Body of pancreas (tissue), 4 donors: ENCODE measurements around the gene INSYN2B.

Experiments used
- POLR2A ChIP-seq, 3 donors: fragments of 450-650 bp; IDR thresholded peaks; one replicate each; pipeline ENCODE4 v1.6.1; 2016; ENCODE audit warnings: antibody characterized with exemption in 3 of 3, mild to moderate bottlenecking in 2 of 3
- TF ChIP-seq, protein P1 (sequence below), 7 experiments: fragments of 450-650 bp in 4 of 7; fragments of 200-600 bp in 3 of 7; sonication (generic) in 3 of 7; IDR thresholded peaks; one replicate each; pipeline ENCODE4 v1.5.1; 2016 to 2019; ENCODE audit warnings: antibody characterized with exemption in 7 of 7

DNA sequence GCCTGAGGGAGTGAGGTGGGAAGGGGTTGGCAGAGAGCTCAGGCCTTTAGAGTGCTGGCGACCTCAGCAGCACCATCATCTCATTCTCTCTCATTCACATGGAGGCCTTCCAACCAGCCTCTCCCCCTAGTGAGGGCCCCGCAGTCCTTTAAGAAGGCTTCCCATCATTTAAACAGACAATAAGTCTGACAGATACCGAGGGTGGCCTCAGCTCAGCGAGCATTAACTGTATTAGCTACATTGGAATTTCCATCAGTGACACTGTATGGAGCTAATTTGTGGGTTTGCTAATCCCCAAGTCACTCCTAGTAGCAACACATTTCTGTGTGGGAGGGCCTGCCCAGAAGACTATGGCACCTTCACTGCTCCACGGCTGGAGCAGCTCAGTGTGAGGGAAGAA lies 75.8 kb downstream of the INSYN2B start:
- TF ChIP-seq, protein P1, sequence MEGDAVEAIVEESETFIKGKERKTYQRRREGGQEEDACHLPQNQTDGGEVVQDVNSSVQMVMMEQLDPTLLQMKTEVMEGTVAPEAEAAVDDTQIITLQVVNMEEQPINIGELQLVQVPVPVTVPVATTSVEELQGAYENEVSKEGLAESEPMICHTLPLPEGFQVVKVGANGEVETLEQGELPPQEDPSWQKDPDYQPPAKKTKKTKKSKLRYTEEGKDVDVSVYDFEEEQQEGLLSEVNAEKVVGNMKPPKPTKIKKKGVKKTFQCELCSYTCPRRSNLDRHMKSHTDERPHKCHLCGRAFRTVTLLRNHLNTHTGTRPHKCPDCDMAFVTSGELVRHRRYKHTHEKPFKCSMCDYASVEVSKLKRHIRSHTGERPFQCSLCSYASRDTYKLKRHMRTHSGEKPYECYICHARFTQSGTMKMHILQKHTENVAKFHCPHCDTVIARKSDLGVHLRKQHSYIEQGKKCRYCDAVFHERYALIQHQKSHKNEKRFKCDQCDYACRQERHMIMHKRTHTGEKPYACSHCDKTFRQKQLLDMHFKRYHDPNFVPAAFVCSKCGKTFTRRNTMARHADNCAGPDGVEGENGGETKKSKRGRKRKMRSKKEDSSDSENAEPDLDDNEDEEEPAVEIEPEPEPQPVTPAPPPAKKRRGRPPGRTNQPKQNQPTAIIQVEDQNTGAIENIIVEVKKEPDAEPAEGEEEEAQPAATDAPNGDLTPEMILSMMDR (IDR thresholded peaks at IDR 0.05) = no peak
- no peak for TF ChIP-seq POLR2A (IDR thresholded peaks at IDR 0.05)
